Measurements from ENCODE around the gene PRR20A. TPM values are rescaled to one million over a fixed set of nuclear protein-coding genes. Genes with fewer than 3 reads are reported as not detected.

PRR20A gene
- total RNA-seq, 4 donors from 2014 or later = not detected

GRCh38 chr13:57191667-57192066 is 50.9 kb downstream of the PRR20A start:
- TF ChIP-seq POLR2A (IDR thresholded peaks at IDR 0.05) (no peak), CTCF (IDR thresholded peaks at IDR 0.05 in 4 of 5, conservative IDR thresholded peaks at IDR 0.05 in 1 of 5) (no peak)

More at GRCh38 chr13:57191667-57192066, 50.9 kb downstream of the PRR20A start:
- ATAC-seq (no peak), DNase-seq (no peak)
- intact Hi-C loops (cut with DNase I; ENCODE audit: low total_unique reads) (no loop called here), in situ Hi-C loops (cut with MboI; ENCODE audit: low sequenced_read_pairs in 4 of 4) (no loop called here)
- no peak overlapping the region for H3K27ac ChIP-seq
- H3K4me1 ChIP-seq = no peaks in the 10 kb centered on the region
- H3K9me3 ChIP-seq = no peaks in the 10 kb centered on the region
- H3K36me3 ChIP-seq = no peaks in the 10 kb centered on the region
- no peak overlapping the region for H3K4me3 ChIP-seq
- H3K27me3 ChIP-seq = no peaks in the 10 kb centered on the region

Other genes starting within 250 kb of the PRR20A start
- not detected for gene PRR20B, start 6.6 kb downstream of the PRR20A start, total RNA-seq
- gene PRR20C, start 13.1 kb downstream of the PRR20A start, total RNA-seq = not detected
- not detected for gene PRR20D, start 19.7 kb downstream of the PRR20A start, total RNA-seq
- not detected for gene PRR20E, start 26.3 kb downstream of the PRR20A start, total RNA-seq